H1 (cell line): ENCODE data around the gene ZMIZ1.

Experiments
- BCL11A ChIP-seq, 2 experiments: IDR thresholded peaks; one replicate each; pipeline ENCODE4 v1.6.1; 2011; ENCODE audit warnings: low read depth in 2 of 2, low read length in 2 of 2, mild to moderate bottlenecking in 2 of 2
- CBX5 ChIP-seq: fragments of 300-800, 300-1000 bp; sonication (generic); IDR thresholded peaks from 2 replicates; pipeline ENCODE4 v1.7.1; 2016; ENCODE audit warnings: antibody characterized with exemption, low read length, low read depth
- CREB1 ChIP-seq: IDR thresholded peaks from 2 replicates; pipeline ENCODE4 v1.6.1; 2012; ENCODE audit warnings: inconsistent platforms
- EZH2 ChIP-seq: fragments of 200-600 bp; sonication (generic); IDR thresholded peaks from 2 replicates; pipeline ENCODE4 v1.7.1; 2012; ENCODE audit warnings: low read depth, mild to moderate bottlenecking, moderate library complexity, low read length, inconsistent platforms; ENCODE audit not compliant: severe bottlenecking
- GTF2F1 ChIP-seq: IDR thresholded peaks from 2 replicates; pipeline ENCODE4 v1.6.1; 2012; ENCODE audit warnings: low read depth, low read length, improper control_type of control experiment, borderline replicate concordance
- MAFK ChIP-seq: IDR thresholded peaks from 2 replicates; pipeline ENCODE4 v1.6.1; 2012; ENCODE audit warnings: low read depth, mild to moderate bottlenecking, improper control_type of control experiment, low read length
- POLR2A ChIP-seq, 2 experiments: IDR thresholded peaks; 1 replicate in 1 of 2; 2 replicates in 1 of 2; pipeline ENCODE4 v1.6.1; 2011; ENCODE audit warnings: low read depth in 2 of 2, low read length in 2 of 2, mild to moderate bottlenecking in 2 of 2; ENCODE audit errors: control extremely low read depth in 1 of 2
- RAD21 ChIP-seq, 2 experiments: IDR thresholded peaks in 1 of 2; conservative IDR thresholded peaks in 1 of 2; 2 replicates each; pipeline ENCODE4 v1.6.1; 2011; ENCODE audit warnings: low read depth in 2 of 2, low read length in 2 of 2, improper control_type of control experiment in 1 of 2, inconsistent platforms in 1 of 2, mild to moderate bottlenecking in 1 of 2, moderate library complexity in 1 of 2
- RNF2 ChIP-seq: fragments of 200-900, 300-1000 bp; sonication (generic); IDR thresholded peaks from 2 replicates; pipeline ENCODE4 v1.7.1; 2016; ENCODE audit warnings: borderline replicate concordance, low read depth, mild to moderate bottlenecking, antibody characterized with exemption, low read length; ENCODE audit not compliant: poor library complexity, severe bottlenecking; ENCODE audit errors: missing control alignments
- SUZ12 ChIP-seq: fragments of 200-600 bp; sonication (generic); IDR thresholded peaks from 2 replicates; pipeline ENCODE4 v1.6.1; 2012; ENCODE audit warnings: mild to moderate bottlenecking, inconsistent platforms, low read length, moderate library complexity, mixed read lengths
- ZNF274 ChIP-seq: IDR thresholded peaks from 2 replicates; pipeline ENCODE4 v1.7.0; 2012; ENCODE audit warnings: low read length, borderline replicate concordance; ENCODE audit errors: extremely low read depth
- TF ChIP-seq, protein P1 (sequence below), 3 experiments: IDR thresholded peaks; 1 replicate in 2 of 3; 2 replicates in 1 of 3; pipeline versions ENCODE4 v1.5.1 to v1.6.1; 2011; ENCODE audit warnings: low read length in 3 of 3, mild to moderate bottlenecking in 3 of 3, inconsistent platforms in 2 of 3, low read depth in 1 of 3, moderate library complexity in 1 of 3; ENCODE audit not compliant: insufficient read depth in 1 of 3; ENCODE audit errors: control extremely low read depth in 1 of 3
- TF ChIP-seq, protein P2 (sequence below): IDR thresholded peaks from 2 replicates; pipeline ENCODE4 v1.6.1; 2011; ENCODE audit warnings: low read depth, mild to moderate bottlenecking, low read length; ENCODE audit not compliant: insufficient read depth

DNA sequence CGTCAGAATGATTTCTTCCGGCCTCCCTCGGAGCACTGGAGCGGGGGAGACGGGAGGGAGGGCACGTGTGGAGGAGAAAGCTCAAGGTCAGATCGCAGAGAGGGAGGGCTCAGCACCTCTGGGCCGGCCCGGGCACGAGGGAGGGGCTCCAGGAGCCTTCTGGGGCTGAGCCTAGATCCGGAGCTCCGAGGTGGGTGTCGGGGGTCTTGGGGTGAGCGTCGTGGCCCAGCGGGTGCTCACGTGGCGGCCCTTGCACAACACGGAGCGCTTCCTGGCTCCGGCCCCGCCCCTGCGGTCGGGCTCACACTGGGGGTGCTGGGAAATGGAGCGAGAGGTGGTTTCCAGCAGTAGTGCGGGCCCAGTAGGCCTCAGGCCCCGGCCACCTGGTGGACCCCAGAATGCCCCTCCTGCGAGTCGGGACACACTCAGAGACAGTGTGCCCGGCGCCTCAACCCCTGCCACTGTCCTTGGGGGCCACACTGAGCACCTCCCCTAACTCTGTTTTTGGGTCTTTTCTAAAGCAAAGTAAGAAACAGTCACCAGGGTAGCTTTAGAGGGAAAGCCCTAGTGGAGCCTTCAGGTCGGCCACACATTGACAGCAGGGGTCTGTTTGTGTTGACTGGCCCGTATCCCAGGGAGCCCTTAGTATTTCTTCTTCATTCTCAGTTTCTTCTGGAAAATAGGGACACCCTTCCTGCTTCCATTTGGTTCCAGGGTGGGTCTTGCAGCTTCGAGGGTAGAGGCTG, 279.3 kb downstream of the ZMIZ1 start:
- TF ChIP-seq EZH2 (no peak), CREB1 (no peak), CBX5 (no peak), RAD21 (IDR thresholded peaks at IDR 0.05 in 1 of 2, conservative IDR thresholded peaks at IDR 0.05 in 1 of 2; ENCODE audit: low read depth in 2 of 2, low read length in 2 of 2) (no peak), MAFK (no peak), POLR2A (IDR thresholded peaks at IDR 0.05; ENCODE audit: control extremely low read depth in 1 of 2, low read depth in 2 of 2, low read length in 2 of 2) (no peak; a peak in 2 of 3 replicates), GTF2F1 (no peak), RNF2 (no peak), BCL11A (IDR thresholded peaks at IDR 0.05; ENCODE audit: low read depth in 2 of 2, low read length in 2 of 2) (no peak), SUZ12 (no peak), ZNF274 (no peak)
- TF ChIP-seq, protein P1, sequence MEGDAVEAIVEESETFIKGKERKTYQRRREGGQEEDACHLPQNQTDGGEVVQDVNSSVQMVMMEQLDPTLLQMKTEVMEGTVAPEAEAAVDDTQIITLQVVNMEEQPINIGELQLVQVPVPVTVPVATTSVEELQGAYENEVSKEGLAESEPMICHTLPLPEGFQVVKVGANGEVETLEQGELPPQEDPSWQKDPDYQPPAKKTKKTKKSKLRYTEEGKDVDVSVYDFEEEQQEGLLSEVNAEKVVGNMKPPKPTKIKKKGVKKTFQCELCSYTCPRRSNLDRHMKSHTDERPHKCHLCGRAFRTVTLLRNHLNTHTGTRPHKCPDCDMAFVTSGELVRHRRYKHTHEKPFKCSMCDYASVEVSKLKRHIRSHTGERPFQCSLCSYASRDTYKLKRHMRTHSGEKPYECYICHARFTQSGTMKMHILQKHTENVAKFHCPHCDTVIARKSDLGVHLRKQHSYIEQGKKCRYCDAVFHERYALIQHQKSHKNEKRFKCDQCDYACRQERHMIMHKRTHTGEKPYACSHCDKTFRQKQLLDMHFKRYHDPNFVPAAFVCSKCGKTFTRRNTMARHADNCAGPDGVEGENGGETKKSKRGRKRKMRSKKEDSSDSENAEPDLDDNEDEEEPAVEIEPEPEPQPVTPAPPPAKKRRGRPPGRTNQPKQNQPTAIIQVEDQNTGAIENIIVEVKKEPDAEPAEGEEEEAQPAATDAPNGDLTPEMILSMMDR (IDR thresholded peaks at IDR 0.05; ENCODE audit: control extremely low read depth in 1 of 3, insufficient read depth in 1 of 3, low read depth in 1 of 3, low read length in 3 of 3): no peak
- TF ChIP-seq, protein P2, sequence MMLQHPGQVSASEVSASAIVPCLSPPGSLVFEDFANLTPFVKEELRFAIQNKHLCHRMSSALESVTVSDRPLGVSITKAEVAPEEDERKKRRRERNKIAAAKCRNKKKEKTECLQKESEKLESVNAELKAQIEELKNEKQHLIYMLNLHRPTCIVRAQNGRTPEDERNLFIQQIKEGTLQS: no peak
